Progenitor cell of endocrine pancreas (in vitro differentiated cells): ENCODE data around the gene MAST2. TPM values are rescaled to one million over a fixed set of nuclear protein-coding genes. Genes with fewer than 3 reads are reported as not detected.
"Not testable (repeated sequence)": the region's sequence is repeated elsewhere in the genome, so short reads cannot be mapped to it uniquely, and the experiment has no call there.

Experiments
- DNase-seq: peaks from one replicate; pipeline ENCODE4 v3.0.0; 2021; ENCODE audit warnings: low spot score; ENCODE audit not compliant: unreplicated experiment
- H3K27ac Mint-ChIP-seq: 2 replicates; pipeline ENCODE4 v1.8.0; 2021; ENCODE audit warnings: mild to moderate bottlenecking, moderate library complexity, mixed read lengths
- H3K27me3 Mint-ChIP-seq: 2 replicates; pipeline ENCODE4 v1.8.0; 2021; ENCODE audit warnings: mixed read lengths
- H3K36me3 Mint-ChIP-seq: 2 replicates; pipeline ENCODE4 v1.8.0; 2022; ENCODE audit warnings: mixed read lengths; ENCODE audit not compliant: insufficient read depth
- H3K4me1 Mint-ChIP-seq: 2 replicates; pipeline ENCODE4 v1.8.0; 2021; ENCODE audit warnings: low read depth, mixed read lengths
- H3K4me3 Mint-ChIP-seq: 2 replicates; pipeline ENCODE4 v1.8.0; 2021; ENCODE audit warnings: low read depth, mild to moderate bottlenecking, moderate library complexity, mixed read lengths
- H3K9me3 Mint-ChIP-seq: 2 replicates; pipeline ENCODE4 v1.8.0; 2021; ENCODE audit warnings: low read depth, mixed read lengths
- total RNA-seq: library from RNA; stranded (reverse); gene quantifications from 2 replicates; pipeline ENCODE4 v1.2.1, GENCODE V29; 2021
- TF ChIP-seq, protein P1 (sequence below): fragments of 200-600 bp; sonication (generic); IDR thresholded peaks from one replicate; pipeline ENCODE4 v1.5.0; 2021; ENCODE audit warnings: antibody characterized with exemption, mild to moderate bottlenecking; ENCODE audit not compliant: unreplicated experiment

The MAST2 gene
- total RNA-seq, 1 donor from 2014 or later, result 47.8 TPM

DNA sequence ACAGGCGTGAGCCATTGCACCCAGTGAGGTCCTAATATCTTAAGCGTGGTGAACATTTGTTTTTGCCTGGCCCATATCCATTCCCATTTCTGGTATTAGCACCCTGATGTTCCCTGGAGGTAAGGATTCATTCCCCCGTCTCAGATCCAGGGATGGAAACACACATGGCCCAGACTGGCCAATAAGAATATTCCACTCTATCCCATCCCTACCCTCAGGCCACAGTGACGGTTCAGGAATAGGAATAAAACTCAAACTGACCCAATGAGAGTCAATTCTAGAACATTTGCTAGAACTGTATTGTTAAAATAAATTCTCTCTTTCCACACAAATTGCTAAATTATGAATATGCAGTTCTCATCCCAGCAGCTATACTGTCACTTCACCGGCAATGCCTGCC, 252.9 kb downstream of the MAST2 start:
- peaks cover 7% of the 10 kb centered on the region for H3K4me1 Mint-ChIP-seq
- no peak for DNase-seq
- TF ChIP-seq, protein P1, sequence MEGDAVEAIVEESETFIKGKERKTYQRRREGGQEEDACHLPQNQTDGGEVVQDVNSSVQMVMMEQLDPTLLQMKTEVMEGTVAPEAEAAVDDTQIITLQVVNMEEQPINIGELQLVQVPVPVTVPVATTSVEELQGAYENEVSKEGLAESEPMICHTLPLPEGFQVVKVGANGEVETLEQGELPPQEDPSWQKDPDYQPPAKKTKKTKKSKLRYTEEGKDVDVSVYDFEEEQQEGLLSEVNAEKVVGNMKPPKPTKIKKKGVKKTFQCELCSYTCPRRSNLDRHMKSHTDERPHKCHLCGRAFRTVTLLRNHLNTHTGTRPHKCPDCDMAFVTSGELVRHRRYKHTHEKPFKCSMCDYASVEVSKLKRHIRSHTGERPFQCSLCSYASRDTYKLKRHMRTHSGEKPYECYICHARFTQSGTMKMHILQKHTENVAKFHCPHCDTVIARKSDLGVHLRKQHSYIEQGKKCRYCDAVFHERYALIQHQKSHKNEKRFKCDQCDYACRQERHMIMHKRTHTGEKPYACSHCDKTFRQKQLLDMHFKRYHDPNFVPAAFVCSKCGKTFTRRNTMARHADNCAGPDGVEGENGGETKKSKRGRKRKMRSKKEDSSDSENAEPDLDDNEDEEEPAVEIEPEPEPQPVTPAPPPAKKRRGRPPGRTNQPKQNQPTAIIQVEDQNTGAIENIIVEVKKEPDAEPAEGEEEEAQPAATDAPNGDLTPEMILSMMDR, result no peak
- no peak overlapping the region for H3K27ac Mint-ChIP-seq
- H3K36me3 Mint-ChIP-seq, result peaks cover 37% of the 10 kb centered on the region
- no peak overlapping the region for H3K4me3 Mint-ChIP-seq
- H3K9me3 Mint-ChIP-seq, result no peaks in the 10 kb centered on the region
- no peaks in the 10 kb centered on the region for H3K27me3 Mint-ChIP-seq

DNA sequence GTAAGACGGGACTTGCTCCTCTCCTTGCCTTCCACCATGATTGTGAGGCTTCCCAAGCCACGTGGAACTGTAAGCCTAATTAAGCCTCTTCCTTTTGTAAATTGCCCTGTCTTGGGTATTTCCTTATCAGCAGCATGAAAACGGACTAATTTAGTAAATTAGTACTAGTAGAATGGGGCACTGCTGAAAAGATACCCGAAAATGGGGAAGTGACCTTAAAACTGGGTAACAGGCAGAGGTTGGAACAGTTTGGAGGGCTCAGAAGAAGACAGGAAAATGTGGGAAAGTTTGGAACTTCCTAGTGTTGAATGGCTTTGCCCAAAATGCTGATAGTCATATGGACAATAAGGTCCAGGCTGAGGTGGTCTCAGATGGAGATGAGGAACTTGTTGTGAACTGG, 253.8 kb downstream of the MAST2 start:
- not testable (repeated sequence) for H3K27me3 Mint-ChIP-seq, H3K4me3 Mint-ChIP-seq, DNase-seq, H3K9me3 Mint-ChIP-seq, H3K4me1 Mint-ChIP-seq
- peak overlapping the region; percentile 22 for H3K27ac Mint-ChIP-seq
- peaks cover 43% of the 10 kb centered on the region for H3K36me3 Mint-ChIP-seq

DNA sequence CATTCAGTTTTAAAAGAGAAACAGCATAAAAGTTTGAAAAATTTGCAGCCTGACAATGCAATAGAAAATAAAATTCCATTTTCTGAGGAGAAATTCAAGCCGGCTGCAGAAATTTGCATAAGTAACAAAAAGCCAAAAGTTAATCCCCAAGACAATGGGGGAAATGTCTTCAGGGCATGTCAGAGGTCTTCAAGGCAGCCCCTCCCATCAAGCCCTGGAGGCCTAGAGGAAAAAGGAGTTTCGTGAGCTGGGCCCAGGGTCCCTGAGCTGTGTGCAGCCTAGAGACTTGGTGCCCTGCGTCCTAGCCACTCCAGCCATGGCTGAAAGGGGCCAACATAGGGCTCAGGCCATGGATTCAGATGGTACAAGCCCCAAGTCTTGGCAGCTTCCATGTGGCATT, 254.4 kb downstream of the MAST2 start:
- H3K36me3 Mint-ChIP-seq, result peaks cover 44% of the 10 kb centered on the region

DNA sequence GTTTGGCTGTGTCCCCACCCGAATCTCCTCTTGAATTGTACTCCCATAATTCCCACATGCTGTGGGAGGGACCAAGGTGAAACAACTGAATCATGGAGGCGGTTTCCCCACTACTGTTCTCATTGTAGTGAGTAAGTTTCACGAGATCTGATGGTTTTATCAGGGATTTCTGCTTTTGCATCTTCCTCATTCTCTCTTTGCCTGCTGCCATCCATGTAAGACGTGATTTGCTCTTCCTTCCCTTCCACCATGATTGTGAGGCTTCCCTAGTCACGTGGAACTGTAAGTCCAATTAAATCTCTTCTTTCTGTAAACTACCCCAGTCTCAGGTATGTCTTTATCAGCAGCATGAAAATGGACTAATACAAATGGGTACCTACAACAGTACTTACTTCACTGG, 255.5 kb downstream of the MAST2 start:
- H3K9me3 Mint-ChIP-seq, result no peaks in the 10 kb centered on the region
- H3K4me1 Mint-ChIP-seq, result peaks cover 13% of the 10 kb centered on the region
- H3K4me3 Mint-ChIP-seq, result no peak overlapping the region
- no peak for DNase-seq
- H3K27ac Mint-ChIP-seq, result no peak overlapping the region
- H3K27me3 Mint-ChIP-seq, result no peaks in the 10 kb centered on the region
- TF ChIP-seq, protein P1, result no peak
- H3K36me3 Mint-ChIP-seq, result peaks cover 40% of the 10 kb centered on the region

More for the DNA sequence above, 254.4 kb downstream of the MAST2 start:
- Mint-ChIP-seq H3K27ac (peak overlapping the region; percentile 22), H3K27me3 (no peaks in the 10 kb centered on the region), H3K4me3 (no peak overlapping the region), H3K9me3 (no peaks in the 10 kb centered on the region), H3K4me1 (peaks cover 8% of the 10 kb centered on the region)
- TF ChIP-seq, protein P1, result no peak
- DNase-seq, result no peak

DNA sequence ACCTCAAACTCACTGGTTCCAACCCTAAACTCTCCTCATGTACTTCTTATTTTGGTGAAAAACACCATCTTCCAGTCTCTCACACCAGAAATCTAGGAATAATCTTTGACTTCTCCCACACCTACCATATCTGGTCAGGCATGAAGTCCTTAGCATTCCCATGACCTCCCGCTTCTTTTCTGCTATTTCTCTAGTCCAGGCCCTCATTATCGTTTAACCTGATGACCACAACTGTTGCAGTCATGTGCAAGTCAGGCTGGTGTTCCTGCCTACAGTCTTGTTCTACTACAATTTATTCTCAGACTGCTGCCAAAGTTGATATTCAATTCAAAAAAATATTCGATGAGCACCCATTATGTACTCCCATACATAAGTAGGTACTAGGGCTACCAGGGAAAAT, 257.7 kb downstream of the MAST2 start:
- TF ChIP-seq, protein P1, result no peak
- H3K4me3 Mint-ChIP-seq, result no peak overlapping the region
- no peak overlapping the region for H3K27ac Mint-ChIP-seq
- H3K27me3 Mint-ChIP-seq, result no peaks in the 10 kb centered on the region
- H3K36me3 Mint-ChIP-seq, result peaks cover 32% of the 10 kb centered on the region
- no peak for DNase-seq
- no peaks in the 10 kb centered on the region for H3K9me3 Mint-ChIP-seq
- peaks cover 10% of the 10 kb centered on the region for H3K4me1 Mint-ChIP-seq

DNA sequence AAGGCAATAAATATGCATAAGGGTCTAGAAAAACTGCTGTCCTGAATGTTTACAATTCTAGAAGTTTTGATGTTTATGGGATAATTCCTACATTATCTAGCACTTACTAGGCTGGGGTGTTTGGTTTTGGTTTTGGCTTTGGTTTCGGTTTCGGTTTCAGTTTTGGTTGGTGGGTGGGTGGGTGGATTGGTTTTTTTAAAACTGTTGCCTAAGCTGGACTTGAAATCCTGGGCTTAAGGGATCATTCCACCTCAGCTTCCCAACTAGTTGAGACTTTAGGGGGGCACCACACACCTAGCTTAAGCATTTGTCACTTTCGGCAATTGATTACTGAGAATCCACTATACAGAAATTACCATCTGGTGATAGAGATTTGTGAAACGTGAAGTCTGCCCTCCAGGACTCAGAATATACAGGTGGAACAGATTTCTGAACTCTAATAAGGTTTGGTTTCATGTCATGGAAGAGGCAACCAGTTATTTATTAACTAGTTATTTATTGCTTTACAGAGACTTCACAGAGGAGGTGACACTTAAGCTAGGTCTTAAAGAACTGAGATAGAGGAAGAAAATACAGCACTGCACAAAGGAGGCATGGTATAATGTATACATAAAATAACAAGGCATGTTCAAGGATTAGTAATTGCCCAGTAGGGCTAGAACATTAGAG, 259.4 kb downstream of the MAST2 start:
- Mint-ChIP-seq H3K4me3 (no peak overlapping the region), H3K27me3 (no peaks in the 10 kb centered on the region), H3K36me3 (peaks cover 27% of the 10 kb centered on the region), H3K27ac (peak overlapping the region; percentile 41), H3K4me1 (peaks cover 10% of the 10 kb centered on the region), H3K9me3 (no peaks in the 10 kb centered on the region)
- TF ChIP-seq, protein P1, result no peak
- DNase-seq, result no peak
